ENCODE measurements around the gene B3GAT1.

Gene B3GAT1

GRCh38 chr11:134417871-134418840, 6.1 kb upstream of the B3GAT1 start:
- Histone ChIP-seq H3K9me3 (no peaks in the 10 kb centered on the region), H3K4me3 (ENCODE audit: low read depth in 1 of 2, low read length in 1 of 2) (no peak overlapping the region), H3K27me3 (peaks cover 47% of the 10 kb centered on the region), H3K4me1 (ENCODE audit: control insufficient read depth in 1 of 2, insufficient read depth in 1 of 2, low read depth in 1 of 2, low read length in 1 of 2) (no peaks in the 10 kb centered on the region), H3K27ac (no peak overlapping the region), H3K36me3 (no peaks in the 10 kb centered on the region)
- TF ChIP-seq CTCF (IDR thresholded peaks at IDR 0.05), result no peak

- TF ChIP-seq CTCF (IDR thresholded peaks at IDR 0.05), result no peak
- no peaks in the 10 kb centered on the region for H3K4me1 ChIP-seq (ENCODE audit: control insufficient read depth in 1 of 2, insufficient read depth in 1 of 2, low read depth in 1 of 2, low read length in 1 of 2)
Observed at GRCh38 chr11:134416726-134417125, 4.7 kb upstream of the B3GAT1 start.

GRCh38 chr11:134414766-134415765, 3.0 kb upstream of the B3GAT1 start:
- Histone ChIP-seq H3K4me1 (ENCODE audit: control insufficient read depth in 1 of 2, insufficient read depth in 1 of 2, low read depth in 1 of 2, low read length in 1 of 2) (no peaks in the 10 kb centered on the region), H3K9me3 (no peaks in the 10 kb centered on the region), H3K36me3 (no peaks in the 10 kb centered on the region), H3K4me3 (ENCODE audit: low read depth in 1 of 2, low read length in 1 of 2) (no peak overlapping the region), H3K27ac (no peak overlapping the region), H3K27me3 (peaks cover 77% of the 10 kb centered on the region)
- TF ChIP-seq CTCF (IDR thresholded peaks at IDR 0.05), result no peak

More at GRCh38 chr11:134416726-134417125, 4.7 kb upstream of the B3GAT1 start:
- no peak overlapping the region for H3K27ac ChIP-seq
- H3K9me3 ChIP-seq, result no peaks in the 10 kb centered on the region
- peaks cover 60% of the 10 kb centered on the region for H3K27me3 ChIP-seq
- H3K4me3 ChIP-seq (ENCODE audit: low read depth in 1 of 2, low read length in 1 of 2), result no peak overlapping the region
- H3K36me3 ChIP-seq, result no peaks in the 10 kb centered on the region

GRCh38 chr11:134413826-134414731, 2.0 kb upstream of the B3GAT1 start:
- H3K4me3 ChIP-seq (ENCODE audit: low read depth in 1 of 2, low read length in 1 of 2), result no peak overlapping the region
- peaks cover 87% of the 10 kb centered on the region for H3K27me3 ChIP-seq
- H3K27ac ChIP-seq, result no peak overlapping the region
- H3K36me3 ChIP-seq, result no peaks in the 10 kb centered on the region
- no peaks in the 10 kb centered on the region for H3K9me3 ChIP-seq
- no peaks in the 10 kb centered on the region for H3K4me1 ChIP-seq (ENCODE audit: control insufficient read depth in 1 of 2, insufficient read depth in 1 of 2, low read depth in 1 of 2, low read length in 1 of 2)
- TF ChIP-seq CTCF (IDR thresholded peaks at IDR 0.05), result no peak
